Mesendoderm (in vitro differentiated cells): ENCODE data around the gene RUNX2.

Source experiments
- DNase-seq: peaks from one replicate; pipeline ENCODE4 v3.0.0; 2013
- H2AK5ac ChIP-seq: 2 replicates; pipeline ENCODE4 v1.6.1; 2013; ENCODE audit warnings: low read length, inconsistent platforms
- H2BK120ac ChIP-seq: 2 replicates; pipeline ENCODE4 v1.6.1; 2013; ENCODE audit warnings: low read depth, mild to moderate bottlenecking, low read length, moderate library complexity, mixed read lengths
- H2BK15ac ChIP-seq: replicated peaks from 2 replicates; pipeline ENCODE4 v1.6.1; 2013; ENCODE audit warnings: low read depth, mild to moderate bottlenecking, moderate library complexity
- H2BK5ac ChIP-seq: 2 replicates; pipeline ENCODE4 v1.6.1; 2013; ENCODE audit warnings: low read length, inconsistent platforms
- H3K18ac ChIP-seq: 2 replicates; pipeline ENCODE4 v1.6.1; 2013; ENCODE audit warnings: mild to moderate bottlenecking, low read length, mixed read lengths
- H3K23ac ChIP-seq: one replicate; pipeline ENCODE4 v1.6.1; 2013; ENCODE audit warnings: low read length
- H3K27ac ChIP-seq: 2 replicates; pipeline ENCODE4 v1.5.1; 2013; ENCODE audit warnings: low read depth, mild to moderate bottlenecking, inconsistent platforms, low read length, moderate library complexity
- H3K27me3 ChIP-seq: 2 replicates; pipeline ENCODE4 v1.6.1; 2013; ENCODE audit warnings: low read length, control low read depth, mild to moderate bottlenecking, inconsistent platforms; ENCODE audit not compliant: insufficient read depth, poor library complexity
- H3K36me3 ChIP-seq: 2 replicates; pipeline ENCODE4 v1.6.1; 2013; ENCODE audit warnings: low read length, inconsistent platforms; ENCODE audit not compliant: control insufficient read depth, insufficient read depth
- H3K4ac ChIP-seq: one replicate; pipeline ENCODE4 v1.6.1; 2013; ENCODE audit warnings: low read depth, mild to moderate bottlenecking, low read length, moderate library complexity
- H3K4me1 ChIP-seq: 2 replicates; pipeline ENCODE4 v1.6.1; 2013; ENCODE audit warnings: low read depth, low read length, inconsistent platforms; ENCODE audit not compliant: control insufficient read depth
- H3K4me2 ChIP-seq: 2 replicates; pipeline ENCODE4 v1.6.1; 2013; ENCODE audit warnings: low read length
- H3K4me3 ChIP-seq: 2 replicates; pipeline ENCODE4 v1.5.1; 2013; ENCODE audit warnings: mild to moderate bottlenecking, low read length
- H3K56ac ChIP-seq: one replicate; pipeline ENCODE4 v1.6.1; 2013; ENCODE audit warnings: low read length
- H3K79me1 ChIP-seq: 2 replicates; pipeline ENCODE4 v1.6.1; 2013; ENCODE audit warnings: low read length, inconsistent platforms
- H3K79me2 ChIP-seq: 2 replicates; pipeline ENCODE4 v1.6.1; 2013; ENCODE audit warnings: mild to moderate bottlenecking, low read length; ENCODE audit not compliant: control insufficient read depth, insufficient read depth
- H3K9ac ChIP-seq: 2 replicates; pipeline ENCODE4 v1.6.1; 2013; ENCODE audit warnings: low read length, inconsistent platforms
- H4K5ac ChIP-seq: one replicate; pipeline ENCODE4 v1.6.1; 2013; ENCODE audit warnings: low read length
- H4K8ac ChIP-seq: one replicate; pipeline ENCODE4 v1.6.1; 2013; ENCODE audit warnings: low read depth, mild to moderate bottlenecking, control low read depth, low read length, moderate library complexity
- WGBS: extraction: QIAGEN DNeasy Blood & Tissue Kit; methylation state at CpG from one replicate; pipeline ENCODE4 v1.1.7; 2013; ENCODE audit warnings: low lambda C conversion rate, missing lambda C conversion rate; ENCODE audit not compliant: insufficient coverage; ENCODE audit errors: extremely low coverage; 5-methylcytosine and 5-hydroxymethylcytosine counted together

RUNX2 gene

GRCh38 chr6:45398075-45398813, 70.1 kb downstream of the RUNX2 start:
- Histone ChIP-seq H3K4ac (no peak overlapping the region), H4K5ac (no peak overlapping the region), H3K23ac (no peak overlapping the region), H3K9ac (no peak overlapping the region), H3K79me2 (no peaks in the 10 kb centered on the region), H2BK5ac (no peak overlapping the region), H2AK5ac (no peak overlapping the region), H3K36me3 (no peaks in the 10 kb centered on the region), H4K8ac (no peak overlapping the region), H3K18ac (no peak overlapping the region), H2BK15ac (no peak overlapping the region), H3K27me3 (no peaks in the 10 kb centered on the region), H3K56ac (no peak overlapping the region), H3K79me1 (no peaks in the 10 kb centered on the region), H2BK120ac (peak overlapping the region; percentile 21), H3K4me2 (no peak overlapping the region), H3K4me3 (no peak overlapping the region), H3K4me1 (no peaks in the 10 kb centered on the region), H3K27ac (no peak overlapping the region)
- WGBS, result no CpG with 5 or more reads among the region's 2 CpGs
- DNase-seq, result no peak

DNA sequence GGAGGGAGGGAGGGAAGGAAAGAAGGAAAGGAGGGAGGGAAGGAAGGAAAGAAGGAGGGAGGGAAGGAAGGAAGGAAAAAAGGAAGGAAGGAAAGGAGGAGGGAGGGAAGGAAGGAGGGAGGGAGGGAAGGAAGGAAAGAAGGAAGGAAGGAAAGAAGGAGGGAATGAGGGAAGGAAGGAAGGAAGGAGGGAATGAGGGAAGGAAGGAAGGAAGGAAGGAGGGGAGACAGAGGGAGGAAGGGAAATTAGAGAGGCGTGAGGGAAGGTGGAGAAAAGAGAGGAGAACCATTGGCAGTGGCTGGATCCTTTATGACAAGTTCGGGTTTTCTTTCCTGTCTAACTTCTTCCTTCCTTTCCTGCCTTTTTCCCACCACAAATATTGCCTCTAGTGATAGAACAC, 71.9 kb downstream of the RUNX2 start:
- WGBS, result no CpG with 5 or more reads among the region's 2 CpGs
- no peak for DNase-seq

GRCh38 chr6:45411959-45412358, 83.8 kb downstream of the RUNX2 start:
- no peak overlapping the region for H3K4me3 ChIP-seq
- H3K79me1 ChIP-seq, result no peaks in the 10 kb centered on the region
- H3K36me3 ChIP-seq, result no peaks in the 10 kb centered on the region
- no peak overlapping the region for H3K23ac ChIP-seq
- no peak overlapping the region for H3K4me2 ChIP-seq
- H3K27ac ChIP-seq, result no peak overlapping the region
- no peak overlapping the region for H2BK120ac ChIP-seq
- no peak overlapping the region for H3K4ac ChIP-seq
- no peak for DNase-seq
- no peak overlapping the region for H2BK5ac ChIP-seq
- H3K56ac ChIP-seq, result no peak overlapping the region
- H3K18ac ChIP-seq, result no peak overlapping the region
- H3K27me3 ChIP-seq, result no peaks in the 10 kb centered on the region
- WGBS, result no CpG with 5 or more reads among the region's 5 CpGs
- H3K79me2 ChIP-seq, result no peaks in the 10 kb centered on the region
- H3K9ac ChIP-seq, result no peak overlapping the region
- H2BK15ac ChIP-seq, result no peak overlapping the region
- no peak overlapping the region for H4K8ac ChIP-seq
- no peak overlapping the region for H4K5ac ChIP-seq
- H3K4me1 ChIP-seq, result no peaks in the 10 kb centered on the region
- H2AK5ac ChIP-seq, result no peak overlapping the region

More for the DNA sequence above, 71.9 kb downstream of the RUNX2 start:
- H3K4me3 ChIP-seq, result no peak overlapping the region
- no peak overlapping the region for H3K9ac ChIP-seq
- H4K5ac ChIP-seq, result no peak overlapping the region
- no peaks in the 10 kb centered on the region for H3K36me3 ChIP-seq
- H2BK15ac ChIP-seq, result no peak overlapping the region
- H4K8ac ChIP-seq, result no peak overlapping the region
- H3K23ac ChIP-seq, result no peak overlapping the region
- no peak overlapping the region for H2AK5ac ChIP-seq
- H3K79me1 ChIP-seq, result no peaks in the 10 kb centered on the region
- H3K4me1 ChIP-seq, result no peaks in the 10 kb centered on the region
- H2BK5ac ChIP-seq, result no peak overlapping the region
- H3K79me2 ChIP-seq, result no peaks in the 10 kb centered on the region
- H3K56ac ChIP-seq, result no peak overlapping the region
- H2BK120ac ChIP-seq, result no peak overlapping the region
- H3K4ac ChIP-seq, result no peak overlapping the region
- no peak overlapping the region for H3K4me2 ChIP-seq
- no peaks in the 10 kb centered on the region for H3K27me3 ChIP-seq
- H3K27ac ChIP-seq, result no peak overlapping the region
- no peak overlapping the region for H3K18ac ChIP-seq

DNA sequence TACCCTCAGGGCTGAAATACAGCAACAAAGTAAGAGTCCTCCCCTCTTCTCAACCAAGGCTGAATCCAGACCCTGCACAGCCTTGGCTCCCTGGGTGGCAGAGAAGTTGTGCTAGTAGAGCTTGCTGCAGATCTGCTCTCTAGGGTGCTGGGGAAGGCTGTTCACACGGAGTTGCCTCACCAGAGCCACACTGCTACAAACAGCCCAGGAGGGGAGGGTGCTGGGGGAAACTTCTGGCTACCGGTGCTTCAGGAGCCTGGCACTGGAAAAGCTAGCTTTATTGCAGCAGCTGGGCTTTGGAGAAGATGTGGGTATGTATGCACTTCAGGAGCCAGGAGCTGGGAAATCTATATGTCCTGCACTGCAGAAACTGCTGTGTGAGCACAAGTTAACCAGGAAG, 87.2 kb downstream of the RUNX2 start:
- H3K27me3 ChIP-seq, result peaks cover 9% of the 10 kb centered on the region
- no peak overlapping the region for H3K18ac ChIP-seq
- no peak overlapping the region for H4K5ac ChIP-seq
- H3K56ac ChIP-seq, result no peak overlapping the region
- no peak overlapping the region for H3K4me2 ChIP-seq
- no peaks in the 10 kb centered on the region for H3K79me2 ChIP-seq
- no peak for DNase-seq
- no peak overlapping the region for H2BK5ac ChIP-seq
- no peak overlapping the region for H4K8ac ChIP-seq
- no peak overlapping the region for H3K23ac ChIP-seq
- no peak overlapping the region for H3K9ac ChIP-seq
- no peak overlapping the region for H2BK15ac ChIP-seq
- H3K4me1 ChIP-seq, result peaks cover 3% of the 10 kb centered on the region
- no peak overlapping the region for H3K27ac ChIP-seq
- no peak overlapping the region for H3K4me3 ChIP-seq
- H2AK5ac ChIP-seq, result no peak overlapping the region
- WGBS, result no CpG with 5 or more reads among the region's 2 CpGs
- H3K79me1 ChIP-seq, result no peaks in the 10 kb centered on the region
- H3K4ac ChIP-seq, result no peak overlapping the region
- no peaks in the 10 kb centered on the region for H3K36me3 ChIP-seq
- no peak overlapping the region for H2BK120ac ChIP-seq

DNA sequence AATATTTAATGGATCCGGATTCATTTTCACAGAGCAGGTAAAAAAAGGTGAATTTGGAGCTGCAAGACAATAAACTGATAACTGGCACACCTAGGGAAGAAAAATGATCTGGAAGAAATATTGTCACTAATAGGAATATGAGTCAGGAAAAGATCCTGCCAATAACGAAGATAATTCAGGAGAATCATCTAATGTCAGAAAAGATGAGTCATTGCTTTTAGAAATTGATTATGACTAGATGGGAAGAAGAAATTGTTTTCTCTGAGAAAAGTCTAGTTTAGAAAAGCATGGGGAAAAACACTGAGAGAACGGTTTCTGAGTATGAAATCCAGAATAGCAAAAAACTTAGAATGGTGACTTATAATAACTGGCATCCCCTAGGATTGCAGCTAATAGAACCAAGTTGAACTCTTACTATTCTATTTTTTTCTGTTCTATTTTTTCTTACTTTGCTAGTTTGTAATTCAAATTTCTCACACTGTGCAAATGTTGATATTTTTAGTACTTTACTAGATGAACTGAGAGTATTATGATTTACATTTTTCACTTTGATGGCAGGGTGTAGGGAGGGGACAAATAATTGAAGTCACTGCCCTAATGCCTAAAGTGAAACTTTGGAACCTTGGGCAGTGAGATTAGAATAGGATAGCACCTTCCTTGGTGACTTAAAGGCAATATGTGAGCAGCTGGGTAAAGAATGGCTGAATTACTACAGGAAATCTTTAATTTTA, 87.8 kb downstream of the RUNX2 start:
- no peak overlapping the region for H2BK120ac ChIP-seq
- no peak overlapping the region for H3K56ac ChIP-seq
- H3K79me1 ChIP-seq, result no peaks in the 10 kb centered on the region
- peaks cover 3% of the 10 kb centered on the region for H3K4me1 ChIP-seq
- no peak for DNase-seq
- no peak overlapping the region for H3K27ac ChIP-seq
- no peak overlapping the region for H2AK5ac ChIP-seq
- H3K4me2 ChIP-seq, result no peak overlapping the region
- no peak overlapping the region for H3K18ac ChIP-seq
- H2BK5ac ChIP-seq, result no peak overlapping the region
- peaks cover 15% of the 10 kb centered on the region for H3K27me3 ChIP-seq
- H3K9ac ChIP-seq, result no peak overlapping the region
- WGBS, result no CpG with 5 or more reads among the region's 3 CpGs
- H3K79me2 ChIP-seq, result no peaks in the 10 kb centered on the region
- H2BK15ac ChIP-seq, result no peak overlapping the region
- H3K23ac ChIP-seq, result no peak overlapping the region
- H3K4me3 ChIP-seq, result no peak overlapping the region
- H4K8ac ChIP-seq, result no peak overlapping the region
- no peaks in the 10 kb centered on the region for H3K36me3 ChIP-seq
- H3K4ac ChIP-seq, result no peak overlapping the region
- H4K5ac ChIP-seq, result no peak overlapping the region
